Fibroblast of the aortic adventitia (primary cell): ENCODE results near the gene SLCO3A1. TPM values are rescaled to one million over a fixed set of nuclear protein-coding genes. Genes with fewer than 3 reads are reported as not detected.

Experiments used
- DNase-seq: peaks from one replicate; pipeline ENCODE4 v3.0.0-alpha.2; 2010; ENCODE audit warnings: low read depth
- H3K4me3 ChIP-seq: 2 replicates; pipeline ENCODE4 v1.5.1; 2011; ENCODE audit warnings: low read depth, mild to moderate bottlenecking, control low read depth, low read length, moderate library complexity
- CTCF ChIP-seq: IDR thresholded peaks from 2 replicates; pipeline ENCODE4 v1.5.1; 2011; ENCODE audit warnings: mild to moderate bottlenecking, low read length, control low read depth, inconsistent platforms; ENCODE audit not compliant: insufficient read depth
- total RNA-seq: library from RNA; depleted of rRNA; stranded (reverse); fragments of >200 nt; gene quantifications from 2 replicates; pipeline ENCODE4 v1.2.3, GENCODE V29; 2012; ENCODE audit warnings: low replicate concordance

The SLCO3A1 gene
- total RNA-seq, 1 donor = 8.9 TPM

GRCh38 chr15:92107510-92107909 lies 254.0 kb downstream of the SLCO3A1 start:
- no peak for DNase-seq
- no peak for TF ChIP-seq CTCF
- no peak overlapping the region for H3K4me3 ChIP-seq

GRCh38 chr15:92109191-92109873 lies 255.8 kb downstream of the SLCO3A1 start:
- no peak for TF ChIP-seq CTCF
- no peak for DNase-seq
- no peak overlapping the region for H3K4me3 ChIP-seq

GRCh38 chr15:92111291-92111690 lies 257.8 kb downstream of the SLCO3A1 start:
- no peak overlapping the region for H3K4me3 ChIP-seq
- no peak for TF ChIP-seq CTCF
- DNase-seq = no peak

GRCh38 chr15:92111751-92112150 lies 258.2 kb downstream of the SLCO3A1 start:
- no peak for TF ChIP-seq CTCF
- no peak overlapping the region for H3K4me3 ChIP-seq

GRCh38 chr15:92112180-92112579 lies 258.7 kb downstream of the SLCO3A1 start:
- no peak overlapping the region for H3K4me3 ChIP-seq
- peak; percentile 81 for DNase-seq
- TF ChIP-seq CTCF = no peak

More at GRCh38 chr15:92111751-92112150, 258.2 kb downstream of the SLCO3A1 start:
- DNase-seq = peak; percentile 37

GRCh38 chr15:92112711-92113110 lies 259.2 kb downstream of the SLCO3A1 start:
- no peak overlapping the region for H3K4me3 ChIP-seq
- no peak for DNase-seq
- TF ChIP-seq CTCF = no peak

GRCh38 chr15:92113832-92114231 lies 260.3 kb downstream of the SLCO3A1 start:
- H3K4me3 ChIP-seq = no peak overlapping the region
- no peak for DNase-seq
- no peak for TF ChIP-seq CTCF
